Panc1 (cell line): ENCODE measurements around the gene FHIT. TPM values are rescaled to one million over a fixed set of nuclear protein-coding genes. Genes with fewer than 3 reads are reported as not detected.

Experiments used
- ATAC-seq: fragments of 200-7000 bp; cut with Tn5 transposase; 2 replicates; pipeline ENCODE4 v1.9.1; 2020; ENCODE audit warnings: mild to moderate bottlenecking, moderate library complexity
- BruUV-seq: library from RNA; stranded (reverse); fragments of 400-500 nt; replicated peaks from 2 replicates; lab custom pipeline; 2021; lab: Mats Ljungman, UMichigan
- CTCF ChIA-PET: fragments of 300-600 bp; sonication (Branson Sonifier 250); formaldehyde crosslinking; loops from one replicate; lab custom pipeline; 2022; ENCODE audit warnings: antibody characterized with exemption; lab: Charles Lee
- POLR2A ChIA-PET: fragments of 300-600 bp; sonication (Branson Sonifier 250); formaldehyde crosslinking; loops from one replicate; lab custom pipeline; 2022; ENCODE audit warnings: antibody characterized with exemption; lab: Charles Lee
- DNase-seq: peaks from one replicate; pipeline ENCODE4 v3.0.0-alpha.2; 2010; ENCODE audit warnings: low read depth, low spot score
- H3K27ac ChIP-seq: 2 replicates; pipeline ENCODE4 v1.5.1; 2011; ENCODE audit warnings: mild to moderate bottlenecking, low read length, inconsistent platforms
- H3K27me3 ChIP-seq: fragments of 200-500 bp; sonication (Bioruptor generic); 2 replicates; pipeline ENCODE4 v1.6.0; 2014; ENCODE audit warnings: low read length, inconsistent platforms; ENCODE audit not compliant: control insufficient read depth, insufficient read depth
- H3K36me3 ChIP-seq: fragments of 200-500 bp; sonication (Bioruptor generic); 2 replicates; pipeline ENCODE4 v1.5.1; 2014; ENCODE audit warnings: inconsistent platforms, mild to moderate bottlenecking, low read length, moderate library complexity; ENCODE audit not compliant: control insufficient read depth, insufficient read depth
- H3K4me1 ChIP-seq: 2 replicates; pipeline ENCODE4 v1.5.1; 2011; ENCODE audit warnings: inconsistent platforms, mild to moderate bottlenecking, low read length, moderate library complexity; ENCODE audit not compliant: control insufficient read depth, insufficient read depth
- H3K4me3 ChIP-seq, 2 experiments: 2 replicates each; pipeline ENCODE4 v1.5.1; 2011 to 2012; ENCODE audit warnings: low read depth in 2 of 2, low read length in 2 of 2, mild to moderate bottlenecking in 2 of 2, inconsistent platforms in 1 of 2, moderate library complexity in 1 of 2
- H3K9me3 ChIP-seq: fragments of 200-500 bp; sonication (Bioruptor generic); 2 replicates; pipeline ENCODE4 v1.5.1; 2014; ENCODE audit warnings: low read depth, mild to moderate bottlenecking, inconsistent platforms, low read length, moderate library complexity; ENCODE audit not compliant: control insufficient read depth, insufficient read depth
- POLR2AphosphoS5 ChIP-seq: IDR thresholded peaks from 2 replicates; pipeline ENCODE4 v1.6.1; 2012; ENCODE audit warnings: mild to moderate bottlenecking, low read depth, low read length, moderate library complexity
- SIN3A ChIP-seq: IDR thresholded peaks from 2 replicates; pipeline ENCODE4 v1.6.1; 2012; ENCODE audit warnings: low read depth, mild to moderate bottlenecking, low read length, moderate library complexity, borderline replicate concordance; ENCODE audit not compliant: insufficient read depth
- TCF7L2 ChIP-seq: IDR thresholded peaks from 2 replicates; pipeline ENCODE4 v1.6.1; 2011; ENCODE audit warnings: mild to moderate bottlenecking, low read depth, low read length, inconsistent platforms
- in situ Hi-C: cut with HindIII; loops from 2 replicates; pipeline ENCODE4 v1.10.0; 2016; ENCODE audit warnings: low sequenced_read_pairs, low pct_unique_long_range_greater_than_20kb
- intact Hi-C: fragments of 100-400 bp; cut with micrococcal nuclease; formaldehyde crosslinking; loops from one replicate; pipeline ENCODE4 v1.10.0; 2022; ENCODE audit not compliant: unreplicated experiment
- total RNA-seq: library from RNA; stranded (reverse); gene quantifications from one replicate; pipeline ENCODE4 v1.2.1, GENCODE V29; 2021; ENCODE audit not compliant: unreplicated experiment
- TF ChIP-seq, protein P1 (sequence below), 2 experiments: IDR thresholded peaks; 2 replicates each; pipeline ENCODE4 v1.6.1; 2011 to 2012; ENCODE audit warnings: low read depth in 2 of 2, control low read depth in 1 of 2, low read length in 1 of 2, mild to moderate bottlenecking in 1 of 2, moderate library complexity in 1 of 2; ENCODE audit not compliant: insufficient read depth in 1 of 2
- TF ChIP-seq, protein P2 (sequence below): fragments of 450-650 bp; IDR thresholded peaks from 2 replicates; pipeline ENCODE4 v1.5.1; 2017; ENCODE audit warnings: mild to moderate bottlenecking

Gene FHIT
- total RNA-seq, 1 experiment from 2014 or later = 2.2 TPM

DNA sequence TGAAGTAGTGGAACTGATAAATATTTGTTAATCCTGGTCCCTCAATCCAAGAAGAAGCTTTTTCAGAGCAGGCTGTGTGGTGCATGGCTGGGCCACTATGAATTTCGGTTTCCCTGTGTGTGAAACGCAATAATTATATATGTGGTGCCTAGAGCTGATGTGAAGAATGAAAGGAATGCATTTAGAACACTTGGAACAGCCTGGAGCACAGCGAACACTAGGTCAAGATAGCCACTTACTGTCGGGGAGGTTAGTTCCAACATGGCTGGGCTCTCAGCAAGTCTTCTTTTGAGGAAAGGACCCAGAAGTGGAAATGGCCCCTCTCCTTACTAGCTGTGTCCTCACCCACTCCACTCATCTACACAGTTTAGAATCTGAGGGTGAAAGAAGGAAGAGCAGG lies 245.7 kb downstream of the FHIT start:
- TF ChIP-seq POLR2AphosphoS5 (no peak), SIN3A (no peak), TCF7L2 (no peak)
- TF ChIP-seq, protein P1, sequence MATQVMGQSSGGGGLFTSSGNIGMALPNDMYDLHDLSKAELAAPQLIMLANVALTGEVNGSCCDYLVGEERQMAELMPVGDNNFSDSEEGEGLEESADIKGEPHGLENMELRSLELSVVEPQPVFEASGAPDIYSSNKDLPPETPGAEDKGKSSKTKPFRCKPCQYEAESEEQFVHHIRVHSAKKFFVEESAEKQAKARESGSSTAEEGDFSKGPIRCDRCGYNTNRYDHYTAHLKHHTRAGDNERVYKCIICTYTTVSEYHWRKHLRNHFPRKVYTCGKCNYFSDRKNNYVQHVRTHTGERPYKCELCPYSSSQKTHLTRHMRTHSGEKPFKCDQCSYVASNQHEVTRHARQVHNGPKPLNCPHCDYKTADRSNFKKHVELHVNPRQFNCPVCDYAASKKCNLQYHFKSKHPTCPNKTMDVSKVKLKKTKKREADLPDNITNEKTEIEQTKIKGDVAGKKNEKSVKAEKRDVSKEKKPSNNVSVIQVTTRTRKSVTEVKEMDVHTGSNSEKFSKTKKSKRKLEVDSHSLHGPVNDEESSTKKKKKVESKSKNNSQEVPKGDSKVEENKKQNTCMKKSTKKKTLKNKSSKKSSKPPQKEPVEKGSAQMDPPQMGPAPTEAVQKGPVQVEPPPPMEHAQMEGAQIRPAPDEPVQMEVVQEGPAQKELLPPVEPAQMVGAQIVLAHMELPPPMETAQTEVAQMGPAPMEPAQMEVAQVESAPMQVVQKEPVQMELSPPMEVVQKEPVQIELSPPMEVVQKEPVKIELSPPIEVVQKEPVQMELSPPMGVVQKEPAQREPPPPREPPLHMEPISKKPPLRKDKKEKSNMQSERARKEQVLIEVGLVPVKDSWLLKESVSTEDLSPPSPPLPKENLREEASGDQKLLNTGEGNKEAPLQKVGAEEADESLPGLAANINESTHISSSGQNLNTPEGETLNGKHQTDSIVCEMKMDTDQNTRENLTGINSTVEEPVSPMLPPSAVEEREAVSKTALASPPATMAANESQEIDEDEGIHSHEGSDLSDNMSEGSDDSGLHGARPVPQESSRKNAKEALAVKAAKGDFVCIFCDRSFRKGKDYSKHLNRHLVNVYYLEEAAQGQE (IDR thresholded peaks at IDR 0.05; ENCODE audit: insufficient read depth in 1 of 2, low read depth in 2 of 2, low read length in 1 of 2) = no peak
- TF ChIP-seq, protein P2, sequence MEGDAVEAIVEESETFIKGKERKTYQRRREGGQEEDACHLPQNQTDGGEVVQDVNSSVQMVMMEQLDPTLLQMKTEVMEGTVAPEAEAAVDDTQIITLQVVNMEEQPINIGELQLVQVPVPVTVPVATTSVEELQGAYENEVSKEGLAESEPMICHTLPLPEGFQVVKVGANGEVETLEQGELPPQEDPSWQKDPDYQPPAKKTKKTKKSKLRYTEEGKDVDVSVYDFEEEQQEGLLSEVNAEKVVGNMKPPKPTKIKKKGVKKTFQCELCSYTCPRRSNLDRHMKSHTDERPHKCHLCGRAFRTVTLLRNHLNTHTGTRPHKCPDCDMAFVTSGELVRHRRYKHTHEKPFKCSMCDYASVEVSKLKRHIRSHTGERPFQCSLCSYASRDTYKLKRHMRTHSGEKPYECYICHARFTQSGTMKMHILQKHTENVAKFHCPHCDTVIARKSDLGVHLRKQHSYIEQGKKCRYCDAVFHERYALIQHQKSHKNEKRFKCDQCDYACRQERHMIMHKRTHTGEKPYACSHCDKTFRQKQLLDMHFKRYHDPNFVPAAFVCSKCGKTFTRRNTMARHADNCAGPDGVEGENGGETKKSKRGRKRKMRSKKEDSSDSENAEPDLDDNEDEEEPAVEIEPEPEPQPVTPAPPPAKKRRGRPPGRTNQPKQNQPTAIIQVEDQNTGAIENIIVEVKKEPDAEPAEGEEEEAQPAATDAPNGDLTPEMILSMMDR = no peak
- in situ Hi-C loops (no loop called here), intact Hi-C loops (no loop called here)
- DNase-seq (no peak), ATAC-seq (no peak)
- ChIA-PET POLR2A (no interaction called here), CTCF (no interaction called here)
- Histone ChIP-seq H3K9me3 (no peaks in the 10 kb centered on the region), H3K36me3 (no peaks in the 10 kb centered on the region), H3K4me3 (no peak overlapping the region), H3K27ac (no peak overlapping the region), H3K27me3 (no peaks in the 10 kb centered on the region), H3K4me1 (no peaks in the 10 kb centered on the region)
- no TSS peak for BruUV-seq

DNA sequence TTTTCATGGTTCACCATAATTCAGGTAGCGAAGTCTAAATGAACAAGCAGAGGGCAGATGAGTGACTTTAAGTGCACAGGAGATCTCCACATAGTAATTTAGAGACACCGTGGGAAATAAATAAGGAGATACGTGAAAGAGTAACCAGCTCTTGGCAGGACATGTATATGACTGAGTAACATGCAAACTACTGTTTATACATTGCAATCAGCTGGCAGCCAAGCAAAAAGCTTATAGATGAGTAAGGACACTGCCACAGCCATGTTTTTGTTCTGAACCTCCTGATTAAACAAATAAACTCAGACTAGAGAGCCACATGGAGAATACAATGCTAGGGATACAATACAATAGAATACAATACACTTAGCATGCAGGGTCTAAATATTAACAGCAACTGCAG lies 252.4 kb downstream of the FHIT start:
- BruUV-seq = no TSS peak

More for the DNA sequence above, 252.4 kb downstream of the FHIT start:
- no peak for DNase-seq
- TF ChIP-seq, protein P2 = no peak
- no peak for TF ChIP-seq POLR2AphosphoS5
- ChIA-PET CTCF (no interaction called here), POLR2A (no interaction called here)
- Histone ChIP-seq H3K36me3 (no peaks in the 10 kb centered on the region), H3K27ac (no peak overlapping the region), H3K9me3 (no peaks in the 10 kb centered on the region), H3K4me3 (no peak overlapping the region), H3K27me3 (no peaks in the 10 kb centered on the region), H3K4me1 (no peaks in the 10 kb centered on the region)
- in situ Hi-C loops = no loop called here
- ATAC-seq = no peak
- intact Hi-C loops = no loop called here
